ENCODE measurements around the gene NAV2.

DNA sequence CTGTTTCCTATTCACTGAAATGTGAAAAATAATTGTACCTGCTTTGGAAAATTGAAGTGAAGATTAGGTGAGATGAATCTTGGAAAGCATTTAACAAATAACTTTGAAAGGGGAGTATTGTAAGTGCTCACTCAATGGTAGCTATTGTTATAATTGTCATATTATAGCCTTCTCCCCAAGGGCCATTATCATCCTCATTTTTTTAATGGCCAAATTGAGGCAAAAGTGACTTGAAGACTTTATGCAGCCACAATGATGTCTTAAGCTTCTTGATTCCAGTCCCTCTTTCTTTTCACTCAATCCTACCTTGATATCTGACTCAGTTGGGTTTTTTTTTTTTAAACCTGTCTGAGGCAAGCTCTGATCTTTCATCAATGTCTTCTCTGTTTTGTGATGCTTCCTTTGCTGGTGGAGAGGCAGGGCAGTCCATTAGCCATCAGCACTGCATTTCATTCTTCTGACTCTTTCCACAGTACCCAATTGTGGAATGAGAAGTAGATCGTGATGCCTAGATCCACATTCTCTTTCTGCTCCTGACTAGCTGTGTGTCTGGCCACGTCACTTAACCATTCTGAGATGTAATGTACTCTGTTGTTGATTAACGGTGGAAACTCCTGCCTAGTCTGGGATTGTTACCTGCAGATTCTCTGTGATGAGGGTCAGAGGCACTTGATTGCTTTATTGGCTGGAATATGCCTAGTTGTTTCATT, 346.3 kb downstream of the NAV2 start:
- TF ChIP-seq POLR2AphosphoS5 (IDR thresholded peaks at IDR 0.05; ENCODE audit: borderline replicate concordance, low read depth, low read length) (no peak), EZH2 (IDR thresholded peaks at IDR 0.05) (no peak)

All from SK-N-MC (cell line).